CD8-positive, alpha-beta memory T cell (primary cell): Measurements from ENCODE around the gene INSL3. TPM values are rescaled to one million over a fixed set of nuclear protein-coding genes. Genes with fewer than 3 reads are reported as not detected.

ENCODE experiments used
- CTCF ChIA-PET: fragments of 350-600 bp; sonication (Branson Sonifier 250); formaldehyde crosslinking; loops from one replicate; lab custom pipeline; 2021; ENCODE audit warnings: antibody characterized with exemption; lab: Charles Lee
- POLR2A ChIA-PET: fragments of 350-600 bp; sonication (Branson Sonifier 250); formaldehyde crosslinking; loops from one replicate; lab custom pipeline; 2021; ENCODE audit warnings: antibody characterized with exemption; lab: Charles Lee
- DNase-seq, 5 donors: peaks; one replicate each; pipeline versions ENCODE4 v3.0.0 to v3.0.0-alpha.2; 2020 to 2022; ENCODE audit warnings: mixed read lengths in 1 of 5
- H3K27ac ChIP-seq: one replicate; pipeline ENCODE4 v1.7.0; 2013; ENCODE audit warnings: low read depth, mild to moderate bottlenecking, low read length, moderate library complexity
- H3K27me3 ChIP-seq: 2 replicates; pipeline ENCODE4 v1.7.0; 2013; ENCODE audit warnings: low read length, mild to moderate bottlenecking; ENCODE audit not compliant: insufficient read depth, poor library complexity, severe bottlenecking
- H3K36me3 ChIP-seq: 2 replicates; pipeline ENCODE4 v1.7.0; 2013; ENCODE audit warnings: mild to moderate bottlenecking, low read length, moderate library complexity; ENCODE audit not compliant: insufficient read depth
- H3K4me1 ChIP-seq: 2 replicates; pipeline ENCODE4 v1.7.0; 2013; ENCODE audit warnings: mild to moderate bottlenecking, low read length, moderate library complexity; ENCODE audit not compliant: insufficient read depth
- H3K4me3 ChIP-seq: 2 replicates; pipeline ENCODE4 v1.7.0; 2013; ENCODE audit warnings: mild to moderate bottlenecking, low read length
- H3K9me3 ChIP-seq: 2 replicates; pipeline ENCODE4 v1.7.0; 2013; ENCODE audit warnings: mild to moderate bottlenecking, low read length
- H3K27ac Mint-ChIP-seq, 8 donors: one replicate each; pipeline ENCODE4 v1.8.0; 2020 to 2021; ENCODE audit warnings: mixed read lengths in 8 of 8, mild to moderate bottlenecking in 6 of 8, inconsistent platforms in 3 of 8, moderate library complexity in 3 of 8
- H3K27me3 Mint-ChIP-seq, 2 donors: one replicate each; pipeline ENCODE4 v1.8.0; 2020 to 2021; ENCODE audit warnings: mixed read lengths in 2 of 2, mild to moderate bottlenecking in 1 of 2, moderate library complexity in 1 of 2
- H3K36me3 Mint-ChIP-seq, 3 donors: one replicate each; pipeline ENCODE4 v1.8.0; 2020 to 2021; ENCODE audit warnings: mixed read lengths in 3 of 3, inconsistent platforms in 1 of 3, mild to moderate bottlenecking in 1 of 3
- H3K4me1 Mint-ChIP-seq, 3 donors: one replicate each; pipeline ENCODE4 v1.8.0; 2020 to 2021; ENCODE audit warnings: mixed read lengths in 3 of 3, inconsistent platforms in 1 of 3, mild to moderate bottlenecking in 1 of 3
- H3K4me3 Mint-ChIP-seq, 7 donors: one replicate each; pipeline ENCODE4 v1.8.0; 2020 to 2021; ENCODE audit warnings: mixed read lengths in 7 of 7, mild to moderate bottlenecking in 6 of 7, moderate library complexity in 4 of 7, inconsistent platforms in 2 of 7
- H3K9me3 Mint-ChIP-seq, 5 donors: one replicate each; pipeline ENCODE4 v1.8.0; 2020 to 2022; ENCODE audit warnings: mixed read lengths in 5 of 5, mild to moderate bottlenecking in 3 of 5, moderate library complexity in 2 of 5, inconsistent platforms in 1 of 5
- polyA plus RNA-seq: library from polyadenylated mRNA; unstranded; fragments of 300-500 nt; fragmentation: Illumina TruSeq; gene quantifications from one replicate; pipeline ENCODE4 v1.2.3, GENCODE V29; 2021
- total RNA-seq, 2 experiments: library from RNA; stranded (reverse); gene quantifications; one replicate each; pipeline ENCODE4 v1.2.3, GENCODE V29; 2021

INSL3 gene, protein sequence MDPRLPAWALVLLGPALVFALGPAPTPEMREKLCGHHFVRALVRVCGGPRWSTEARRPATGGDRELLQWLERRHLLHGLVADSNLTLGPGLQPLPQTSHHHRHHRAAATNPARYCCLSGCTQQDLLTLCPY
- total RNA-seq (1 to 10 TPM; 1.8 to 2.9 TPM), polyA plus RNA-seq (2.6 TPM)

DNA sequence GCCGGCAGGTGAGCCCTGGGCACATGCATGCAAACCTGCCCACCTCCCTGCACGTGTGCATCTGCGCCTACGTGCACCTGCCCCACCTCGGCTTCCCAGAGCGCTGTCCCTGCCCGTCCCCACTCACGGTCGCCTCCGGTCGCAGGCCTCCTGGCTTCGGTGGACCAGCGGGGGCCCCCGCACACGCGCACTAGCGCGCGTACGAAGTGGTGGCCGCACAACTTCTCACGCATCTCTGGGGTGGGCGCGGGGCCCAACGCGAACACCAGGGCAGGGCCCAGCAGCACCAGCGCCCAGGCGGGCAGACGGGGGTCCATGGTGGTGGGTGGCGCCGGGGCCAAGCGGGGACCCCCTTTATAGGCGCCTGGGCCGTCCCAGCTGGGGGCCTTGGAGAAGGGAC lies at the start of gene INSL3:
TSS of gene INSL3 (minus strand) at position 330 of the 400 bp plus-strand sequence. CDS start at position 317, 13 bp downstream.
- ChIA-PET CTCF (no interaction called here), POLR2A (no interaction called here)
- no peak within 1 kb of the TSS for H3K4me3 ChIP-seq
- H3K9me3 ChIP-seq = no peaks in the 10 kb centered on the region
- Mint-ChIP-seq H3K27me3 (peaks cover 0 to 2% of the 10 kb centered on the region in 2 donors), H3K27ac (no peak within 1 kb of the TSS), H3K4me1 (no peaks in the 10 kb centered on the region), H3K9me3 (no peaks in the 10 kb centered on the region), H3K36me3 (peaks cover 0 to 6% (median 0%) of the 10 kb centered on the region in 3 donors), H3K4me3 (peak within 1 kb of the TSS in 1 of 7 donors; percentile 61)
- no peaks in the 10 kb centered on the region for H3K36me3 ChIP-seq
- no peak for DNase-seq
- no peaks in the 10 kb centered on the region for H3K27me3 ChIP-seq
- no peaks in the 10 kb centered on the region for H3K4me1 ChIP-seq
- no peak within 1 kb of the TSS for H3K27ac ChIP-seq

DNA sequence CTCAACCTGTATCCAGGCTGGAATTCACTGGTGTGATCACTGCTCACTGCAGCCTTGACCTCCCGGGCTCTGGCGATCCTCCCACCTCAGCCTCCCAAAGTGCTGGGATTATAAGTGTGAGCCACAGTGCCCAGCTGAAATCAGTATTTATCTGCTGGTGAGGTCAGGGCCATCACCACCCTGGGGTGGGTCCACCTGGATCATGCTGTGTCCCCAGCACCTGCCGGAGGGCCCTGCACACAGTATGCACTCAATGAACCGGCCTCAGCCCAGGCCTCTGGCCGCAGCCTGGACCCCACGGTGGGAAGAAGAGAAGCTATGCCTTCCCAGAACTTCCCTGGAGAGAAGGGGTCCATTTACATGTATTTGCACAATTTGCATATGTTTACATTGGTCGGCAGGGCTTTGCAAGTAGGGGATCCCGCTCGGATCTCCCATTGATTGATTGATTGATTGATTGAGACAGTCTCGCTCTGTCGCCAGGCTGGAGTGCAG lies 47.8 kb upstream of the INSL3 start:
- Histone ChIP-seq H3K9me3 (no peaks in the 10 kb centered on the region), H3K36me3 (no peaks in the 10 kb centered on the region), H3K4me3 (no peak overlapping the region), H3K27ac (no peak overlapping the region), H3K4me1 (peaks cover 19% of the 10 kb centered on the region), H3K27me3 (no peaks in the 10 kb centered on the region)
- Mint-ChIP-seq H3K36me3 (peaks cover 0 to 17% (median 2%) of the 10 kb centered on the region in 3 donors), H3K27ac (no peak overlapping the region), H3K9me3 (no peaks in the 10 kb centered on the region), H3K4me1 (peaks cover 0 to 31% (median 4%) of the 10 kb centered on the region in 3 donors), H3K4me3 (no peak overlapping the region), H3K27me3 (peaks cover 0 to 2% of the 10 kb centered on the region in 2 donors)
- no peak for DNase-seq
- CTCF ChIA-PET = interaction anchor here (1.2 kb wide), 1 partner anchor 63 kb away, joined by 3 read pairs; the partner anchor contains the start of gene CCDC124
- POLR2A ChIA-PET = no interaction called here

DNA sequence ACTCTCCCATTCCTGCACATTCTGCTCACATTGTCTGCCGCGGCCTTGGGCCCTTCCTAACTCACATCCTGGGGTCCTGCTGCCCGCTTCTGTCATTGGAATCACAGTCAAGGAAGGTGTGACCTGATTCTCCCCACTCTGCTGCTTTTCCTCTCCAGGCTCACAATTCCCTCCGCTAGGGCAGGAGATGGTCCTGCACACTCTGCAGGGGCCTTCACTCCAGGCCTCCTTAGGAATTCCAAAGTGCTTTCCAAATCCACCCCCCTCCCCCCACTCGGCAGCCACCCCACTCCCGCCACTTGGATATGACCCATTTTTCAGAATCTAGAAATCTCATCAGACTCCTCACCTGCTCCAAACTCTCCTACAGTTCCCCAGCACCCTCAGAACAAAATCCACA lies 47.4 kb upstream of the INSL3 start:
- ChIA-PET POLR2A (no interaction called here), CTCF (interaction anchor here (1.2 kb wide), 1 partner anchor 64 kb away, joined by 3 read pairs; the partner anchor contains the start of gene CCDC124)
- peaks cover 4% of the 10 kb centered on the region for H3K36me3 ChIP-seq
- H3K27me3 ChIP-seq = no peaks in the 10 kb centered on the region
- peaks cover 16% of the 10 kb centered on the region for H3K4me1 ChIP-seq
- Mint-ChIP-seq H3K4me3 (no peak overlapping the region), H3K4me1 (peaks cover 0 to 26% (median 4%) of the 10 kb centered on the region in 3 donors), H3K9me3 (no peaks in the 10 kb centered on the region), H3K27me3 (peaks cover 0 to 2% of the 10 kb centered on the region in 2 donors), H3K36me3 (peaks cover 0 to 22% (median 2%) of the 10 kb centered on the region in 3 donors), H3K27ac (no peak overlapping the region)
- H3K4me3 ChIP-seq = no peak overlapping the region
- H3K9me3 ChIP-seq = no peaks in the 10 kb centered on the region
- H3K27ac ChIP-seq = no peak overlapping the region
- no peak for DNase-seq

DNA sequence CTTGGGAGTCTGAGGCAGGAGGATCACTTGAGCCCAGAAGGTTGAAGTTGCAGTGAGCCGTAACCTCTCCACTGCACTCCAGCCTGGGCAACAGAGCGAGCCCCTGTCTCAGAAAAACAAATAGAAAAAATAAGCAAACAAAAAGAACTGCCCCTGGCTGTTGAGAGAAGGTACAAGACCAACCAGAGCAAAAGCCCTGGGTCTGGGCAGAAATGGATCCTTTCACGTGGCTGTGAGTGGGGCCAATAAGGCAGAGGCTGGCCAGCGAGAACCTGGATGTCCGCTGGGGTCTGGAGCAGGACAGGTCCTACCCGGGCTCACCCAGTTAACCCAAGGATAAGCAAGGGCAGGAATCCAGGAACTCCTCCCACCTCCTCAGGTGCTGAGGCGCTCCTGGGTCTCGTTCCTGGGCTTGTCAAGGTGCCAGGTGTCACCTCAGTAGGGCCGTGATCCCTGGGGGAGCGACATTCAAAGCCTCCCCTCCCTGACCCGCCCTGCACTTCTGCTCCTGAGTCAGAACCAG lies 45.7 kb upstream of the INSL3 start:
- DNase-seq = no peak
- no peak overlapping the region for H3K27ac ChIP-seq
- no peak overlapping the region for H3K4me3 ChIP-seq
- Mint-ChIP-seq H3K4me1 (peaks cover 0 to 19% (median 3%) of the 10 kb centered on the region in 3 donors), H3K9me3 (no peaks in the 10 kb centered on the region), H3K27ac (peak overlapping the region in 1 of 8 donors; percentile 38), H3K36me3 (peaks cover 0 to 38% (median 2%) of the 10 kb centered on the region in 3 donors), H3K27me3 (peaks cover 0 to 2% of the 10 kb centered on the region in 2 donors), H3K4me3 (peak overlapping the region in 1 of 7 donors; percentile 32)
- H3K36me3 ChIP-seq = peaks cover 18% of the 10 kb centered on the region
- POLR2A ChIA-PET = no interaction called here
- no peaks in the 10 kb centered on the region for H3K9me3 ChIP-seq
- CTCF ChIA-PET = interaction anchor here (0.9 kb wide), 1 partner anchor 7 kb away, joined by 3 read pairs; the partner anchor contains the start of gene RPL18A
- H3K27me3 ChIP-seq = no peaks in the 10 kb centered on the region
- peaks cover 6% of the 10 kb centered on the region for H3K4me1 ChIP-seq

DNA sequence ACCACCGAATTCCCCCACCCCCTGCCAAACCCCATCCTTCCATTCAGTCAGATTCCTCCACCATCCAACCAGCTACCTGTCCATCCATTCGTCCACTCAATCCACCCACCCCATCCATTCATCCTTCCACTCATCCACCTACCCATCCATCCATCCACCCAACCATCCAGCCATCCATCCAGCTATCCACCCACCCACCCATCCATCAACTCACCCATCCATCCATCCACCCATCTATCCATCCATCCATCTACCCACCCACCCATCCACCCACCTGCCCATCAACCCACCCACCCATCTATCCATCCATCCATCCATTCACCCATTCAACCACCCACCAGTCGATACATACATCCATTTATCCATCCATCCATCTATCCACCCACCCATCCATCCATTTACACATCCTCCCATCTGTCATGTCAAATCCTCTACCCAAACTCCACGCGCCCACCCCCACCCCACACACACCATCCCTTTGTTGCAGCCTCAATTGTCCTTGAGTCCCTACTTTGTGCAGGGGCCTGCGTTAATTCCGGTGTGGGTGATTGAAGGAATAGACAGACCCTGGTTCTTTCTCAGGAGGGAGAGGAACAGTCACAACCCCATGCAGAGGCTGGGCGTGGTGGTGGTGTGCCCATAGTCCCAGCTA lies 45.1 kb upstream of the INSL3 start:
- H3K9me3 Mint-ChIP-seq = no peaks in the 10 kb centered on the region
- H3K36me3 ChIP-seq = peaks cover 24% of the 10 kb centered on the region
- H3K4me3 ChIP-seq = no peak overlapping the region
- H3K27me3 ChIP-seq = no peaks in the 10 kb centered on the region
- H3K27ac Mint-ChIP-seq = peak overlapping the region in 1 of 8 donors; percentile 38
- H3K4me1 Mint-ChIP-seq = peaks cover 4 to 19% (median 4%) of the 10 kb centered on the region in 3 donors
- ChIA-PET POLR2A (no interaction called here), CTCF (interaction anchor here (0.9 kb wide), 1 partner anchor 12 kb away, joined by 3 read pairs; no protein-coding TSS in a partner anchor)
- peaks cover 0 to 44% (median 2%) of the 10 kb centered on the region in 3 donors for H3K36me3 Mint-ChIP-seq
- H3K27me3 Mint-ChIP-seq = no peaks in the 10 kb centered on the region
- peaks cover 8% of the 10 kb centered on the region for H3K4me1 ChIP-seq
- H3K27ac ChIP-seq = no peak overlapping the region
- H3K9me3 ChIP-seq = no peaks in the 10 kb centered on the region
- H3K4me3 Mint-ChIP-seq = peak overlapping the region in 1 of 7 donors; percentile 32
- DNase-seq = no peak

DNA sequence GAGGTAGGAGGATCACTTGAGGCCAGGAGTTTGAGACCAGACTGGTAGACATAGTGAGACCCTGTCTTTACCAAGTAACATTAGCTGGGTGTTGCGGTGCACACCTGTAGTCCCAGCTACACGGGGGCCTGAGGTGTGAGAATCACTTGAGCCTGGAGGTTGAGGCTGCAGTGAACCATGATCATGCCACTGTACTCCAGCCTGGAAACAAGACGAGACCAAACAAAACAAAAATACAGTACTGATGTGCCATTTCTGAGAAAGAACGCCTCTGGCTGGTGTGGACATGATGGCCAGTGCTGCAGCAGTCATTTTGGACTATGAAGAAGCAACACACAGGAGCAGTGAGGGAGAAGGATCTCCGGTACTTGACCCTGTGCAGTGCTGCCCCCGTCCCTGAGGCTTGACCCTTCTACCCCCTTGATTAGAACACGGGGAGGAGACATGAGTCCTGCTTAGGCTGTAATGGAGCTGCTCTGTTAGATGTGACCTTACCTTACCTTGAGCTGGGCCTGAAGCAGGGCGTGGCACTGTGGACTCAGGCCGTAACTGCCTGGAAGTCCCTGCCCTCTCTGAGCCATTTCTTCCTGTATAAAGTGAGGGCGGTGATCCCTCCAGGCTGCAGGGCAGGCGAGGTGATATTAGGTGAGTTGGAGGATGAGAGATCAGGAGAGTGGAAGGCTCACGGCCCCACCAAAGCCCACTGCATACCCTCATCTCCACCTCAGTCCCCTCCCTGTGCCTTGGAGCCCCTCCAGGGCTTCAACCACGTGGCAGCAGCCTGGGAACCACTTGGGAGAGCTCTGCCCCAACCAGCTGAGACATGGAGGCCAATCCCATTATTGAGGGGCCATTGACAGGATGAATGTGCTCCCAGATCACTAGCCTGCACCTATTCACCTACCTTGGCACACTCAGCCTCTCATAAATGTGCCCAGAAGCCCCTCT lies 44.3 kb upstream of the INSL3 start:
- no peak overlapping the region for H3K4me3 ChIP-seq
- ChIA-PET POLR2A (interaction anchor here (1.1 kb wide), 1 partner anchor 16 kb away, joined by 3 read pairs; no protein-coding TSS in a partner anchor), CTCF (interaction anchor here (0.9 to 1.0 kb wide), 2 partner anchors 11 to 131 kb away, joined by 3 read pairs; no protein-coding TSS in a partner anchor)
- Mint-ChIP-seq H3K36me3 (peaks cover 0 to 51% (median 2%) of the 10 kb centered on the region in 3 donors), H3K27me3 (no peaks in the 10 kb centered on the region), H3K27ac (peak overlapping the region in 7 of 8 donors; percentile 22 to 86 (median 57)), H3K4me3 (peak overlapping the region in 1 of 7 donors; percentile 43), H3K4me1 (peaks cover 12 to 23% (median 12%) of the 10 kb centered on the region in 3 donors), H3K9me3 (no peaks in the 10 kb centered on the region)
- no peaks in the 10 kb centered on the region for H3K9me3 ChIP-seq
- H3K27ac ChIP-seq = no peak overlapping the region
- peaks cover 13% of the 10 kb centered on the region for H3K4me1 ChIP-seq
- DNase-seq = no peak
- H3K36me3 ChIP-seq = peaks cover 32% of the 10 kb centered on the region
- no peaks in the 10 kb centered on the region for H3K27me3 ChIP-seq

DNA sequence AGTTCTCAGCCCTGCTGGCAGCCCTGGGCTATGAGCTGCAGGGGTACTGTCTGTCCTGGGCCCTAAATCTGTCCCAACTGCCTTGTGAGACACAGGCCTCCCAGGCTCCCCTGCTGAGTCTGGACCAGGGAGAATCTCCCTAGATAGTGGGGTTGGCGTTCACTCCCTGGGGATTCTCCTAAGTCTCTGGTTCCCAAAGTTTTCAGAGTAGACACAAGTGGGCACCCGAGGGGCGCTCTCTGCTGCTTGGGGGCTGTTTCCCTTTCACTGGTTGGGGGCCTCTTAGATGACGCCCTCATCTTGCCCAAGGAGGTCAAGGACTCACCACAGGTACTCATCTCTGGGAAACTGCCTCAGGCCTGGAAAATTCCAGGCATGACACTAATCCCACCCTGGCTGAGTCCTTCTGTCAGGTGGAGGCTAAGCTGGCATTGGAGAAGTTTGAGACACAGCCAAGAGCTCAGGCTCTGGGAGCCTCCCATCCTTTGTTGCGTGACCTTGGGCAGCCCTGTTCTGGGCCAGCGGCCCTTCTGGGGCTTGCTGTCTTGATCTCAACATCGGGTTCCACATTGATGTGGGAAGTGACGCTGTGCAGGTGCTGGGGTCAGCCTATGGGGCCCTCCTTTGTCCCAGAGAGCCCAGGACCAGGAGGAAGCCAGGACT lies 42.3 kb upstream of the INSL3 start:
- Histone ChIP-seq H3K4me1 (peaks cover 18% of the 10 kb centered on the region), H3K36me3 (peaks cover 37% of the 10 kb centered on the region), H3K27me3 (no peaks in the 10 kb centered on the region), H3K27ac (no peak overlapping the region), H3K9me3 (no peaks in the 10 kb centered on the region), H3K4me3 (no peak overlapping the region)
- Mint-ChIP-seq H3K27me3 (peaks cover 0 to 1% of the 10 kb centered on the region in 2 donors), H3K9me3 (peaks cover 0 to 2% (median 0%) of the 10 kb centered on the region in 5 donors), H3K36me3 (peaks cover 0 to 60% (median 5%) of the 10 kb centered on the region in 3 donors), H3K4me3 (peak overlapping the region in 4 of 7 donors; percentile 16 to 66 (median 44)), H3K27ac (peak overlapping the region in 2 of 8 donors; percentile 39 to 72), H3K4me1 (peaks cover 28 to 39% (median 29%) of the 10 kb centered on the region in 3 donors)
- ChIA-PET CTCF (interaction anchor here (0.6 to 2.4 kb wide), 2 partner anchors 69 to 144 kb away, joined by 3 to 7 read pairs; partner anchors contain the start of genes ARRDC2 and CCDC124), POLR2A (no interaction called here)
- no peak for DNase-seq
